Measurements from ENCODE around the gene USP47. TPM values are rescaled to one million over a fixed set of nuclear protein-coding genes. Genes with fewer than 3 reads are reported as not detected.

Gene USP47
- total and polyA plus RNA-seq, 5 experiments from 2014 or later = 38.2 to 77.0 (median 54.3) TPM

DNA sequence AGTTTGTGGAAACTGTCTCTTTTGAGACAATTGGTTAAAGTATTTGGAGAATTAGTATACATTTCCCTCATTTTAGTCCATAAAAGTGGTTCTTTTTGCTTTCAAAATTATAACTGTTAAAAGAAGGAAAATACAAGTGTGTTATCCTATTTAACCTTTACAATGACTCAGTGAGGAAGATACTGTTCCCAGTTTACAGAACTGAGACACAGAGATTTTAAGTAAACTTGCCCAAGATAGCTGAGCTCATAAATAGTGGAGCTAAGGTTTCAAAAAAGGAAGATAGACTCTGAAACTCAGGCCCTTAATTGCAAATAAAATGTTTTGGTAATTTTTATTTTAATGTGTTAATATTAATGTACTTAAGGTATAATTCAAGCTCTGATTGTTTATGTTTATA, 107.7 kb downstream of the USP47 start:
- peaks cover 0 to 2% (median 0%) of the 10 kb centered on the region in 4 donors for H3K4me1 Mint-ChIP-seq
- peak overlapping the region in 3 of 10 donors; percentile 12 to 39 (median 35) for H3K27ac Mint-ChIP-seq
- ATAC-seq = no peak
- POLR2A ChIA-PET = no interaction called here
- DNase-seq = no peak
- no peaks in the 10 kb centered on the region for H3K9me3 Mint-ChIP-seq
- H3K4me3 Mint-ChIP-seq = no peak overlapping the region
- peaks cover 8 to 88% (median 25%) of the 10 kb centered on the region in 3 donors for H3K36me3 Mint-ChIP-seq
- no peaks in the 10 kb centered on the region for H3K27me3 Mint-ChIP-seq

DNA sequence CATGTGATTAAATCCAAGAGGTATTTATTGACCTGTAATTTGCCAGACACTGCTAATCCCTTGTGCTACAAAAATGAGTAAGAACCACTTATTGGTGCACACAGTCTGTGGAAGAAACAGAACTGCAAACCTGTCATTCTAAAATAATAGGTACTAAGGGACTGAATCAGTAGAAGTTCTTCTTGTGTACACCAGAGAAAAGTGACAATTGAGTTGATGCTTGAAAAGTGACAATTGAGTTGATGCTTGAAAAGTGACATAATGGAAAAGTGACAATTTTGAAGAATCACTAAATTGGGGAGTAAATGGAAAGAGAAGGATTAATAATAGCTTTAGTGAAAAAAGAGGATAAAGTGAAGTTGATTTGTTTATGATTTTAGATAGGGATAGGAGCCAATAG, 110.3 kb downstream of the USP47 start:
- POLR2A ChIA-PET = no interaction called here
- DNase-seq (no peak), ATAC-seq (no peak)
- Mint-ChIP-seq H3K4me3 (no peak overlapping the region), H3K27ac (peak overlapping the region in 9 of 10 donors; percentile 0 to 76 (median 50)), H3K9me3 (no peaks in the 10 kb centered on the region), H3K27me3 (no peaks in the 10 kb centered on the region), H3K4me1 (peaks cover 0 to 2% (median 0%) of the 10 kb centered on the region in 4 donors), H3K36me3 (peaks cover 14 to 89% (median 44%) of the 10 kb centered on the region in 3 donors)

DNA sequence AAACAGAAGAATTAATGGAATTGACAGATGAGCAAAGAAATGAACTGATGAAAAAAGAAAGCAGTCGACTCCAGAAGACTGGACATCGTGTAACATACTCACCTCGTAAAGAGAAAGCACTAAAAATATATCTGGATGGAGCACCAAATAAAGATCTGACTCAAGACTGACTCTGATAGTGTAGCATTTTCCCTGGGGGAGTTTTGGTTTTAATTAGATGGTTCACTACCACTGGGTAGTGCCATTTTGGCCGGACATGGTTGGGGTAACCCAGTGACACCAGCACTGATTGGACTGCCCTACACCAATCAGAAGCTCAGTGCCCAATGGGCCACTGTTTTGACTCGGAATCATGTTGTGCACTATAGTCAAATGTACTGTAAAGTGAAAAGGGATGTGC, 114.2 kb downstream of the USP47 start:
- H3K27me3 Mint-ChIP-seq = no peaks in the 10 kb centered on the region
- POLR2A ChIA-PET = no interaction called here
- no peak for ATAC-seq
- peaks cover 14 to 64% (median 36%) of the 10 kb centered on the region in 3 donors for H3K36me3 Mint-ChIP-seq
- no peak for DNase-seq
- no peaks in the 10 kb centered on the region for H3K9me3 Mint-ChIP-seq
- peak overlapping the region in 1 of 10 donors; percentile 1 for H3K27ac Mint-ChIP-seq
- no peak overlapping the region for H3K4me3 Mint-ChIP-seq
- peaks cover 12 to 28% (median 20%) of the 10 kb centered on the region in 4 donors for H3K4me1 Mint-ChIP-seq

DNA sequence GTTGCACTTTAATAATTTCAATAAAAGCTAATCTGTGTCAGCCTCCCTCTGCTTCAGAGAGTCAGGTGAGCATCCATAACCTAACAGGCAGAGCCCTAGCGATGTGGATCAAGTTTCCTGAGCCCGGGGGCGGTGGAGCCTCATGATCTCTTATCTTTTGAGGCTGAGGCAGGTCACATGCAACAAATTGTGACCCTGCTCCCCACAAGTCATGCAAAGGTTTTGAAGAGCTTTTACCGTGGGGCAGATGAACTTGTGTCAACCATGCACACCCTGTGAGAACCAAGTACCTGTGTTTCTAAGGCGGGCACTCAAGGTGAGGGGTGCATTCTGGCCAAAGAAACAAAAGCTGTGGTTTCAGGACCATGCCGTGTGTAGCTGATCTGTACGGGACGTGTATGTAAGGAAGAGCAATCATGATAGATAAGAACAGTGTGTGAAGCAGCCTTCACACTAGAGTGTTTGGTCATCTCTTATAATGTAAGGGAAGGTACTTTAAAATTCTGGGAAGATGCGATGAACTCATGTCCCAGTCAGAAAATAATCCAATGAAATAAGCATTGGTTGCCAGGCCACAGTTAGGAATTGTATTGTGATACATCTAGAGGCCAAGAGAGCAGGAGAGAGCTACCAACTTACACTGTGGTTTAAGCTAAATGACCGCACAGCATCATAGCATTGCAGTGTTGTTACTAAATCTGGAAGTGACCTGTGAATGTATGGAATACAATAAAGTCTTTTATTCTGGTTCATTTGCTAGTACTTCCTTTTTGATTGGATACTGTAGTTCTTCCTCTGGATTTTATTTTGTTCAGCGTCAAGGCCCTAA, 116.8 kb downstream of the USP47 start:
- POLR2A ChIA-PET = no interaction called here
- DNase-seq (no peak), ATAC-seq (no peak)
- H3K4me1 Mint-ChIP-seq = peaks cover 20 to 41% (median 33%) of the 10 kb centered on the region in 4 donors
- no peaks in the 10 kb centered on the region for H3K9me3 Mint-ChIP-seq
- no peak overlapping the region for H3K4me3 Mint-ChIP-seq
- H3K36me3 Mint-ChIP-seq = peaks cover 6 to 38% (median 24%) of the 10 kb centered on the region in 3 donors
- H3K27me3 Mint-ChIP-seq = no peaks in the 10 kb centered on the region
- peak overlapping the region in 5 of 10 donors; percentile 5 to 74 (median 36) for H3K27ac Mint-ChIP-seq

DNA sequence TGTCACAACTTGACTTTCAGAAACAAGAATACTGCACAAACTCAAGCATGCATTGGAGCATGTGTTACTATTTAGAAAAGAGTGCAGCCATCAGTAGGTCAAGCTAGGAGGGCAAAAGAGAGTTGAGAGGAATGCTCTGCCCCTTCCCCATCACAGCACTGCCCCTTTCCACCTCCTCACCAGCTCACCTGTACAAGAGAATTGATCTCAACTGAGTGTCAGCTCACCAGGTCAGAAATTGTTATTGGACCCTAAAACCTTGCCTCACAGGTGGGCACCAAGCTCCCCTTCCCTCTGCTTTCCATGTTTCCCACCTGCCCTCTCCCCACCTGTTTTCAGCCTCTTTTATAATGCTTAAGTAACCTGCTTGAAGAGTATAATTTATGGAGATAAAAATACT, 117.8 kb downstream of the USP47 start:
- Mint-ChIP-seq H3K4me1 (peaks cover 20 to 41% (median 33%) of the 10 kb centered on the region in 4 donors), H3K9me3 (no peaks in the 10 kb centered on the region), H3K27me3 (no peaks in the 10 kb centered on the region), H3K27ac (peak overlapping the region; percentile 14 to 91 (median 58)), H3K4me3 (no peak overlapping the region), H3K36me3 (peaks cover 6 to 30% (median 19%) of the 10 kb centered on the region in 3 donors)
- DNase-seq (no peak), ATAC-seq (no peak)
- POLR2A ChIA-PET = no interaction called here

DNA sequence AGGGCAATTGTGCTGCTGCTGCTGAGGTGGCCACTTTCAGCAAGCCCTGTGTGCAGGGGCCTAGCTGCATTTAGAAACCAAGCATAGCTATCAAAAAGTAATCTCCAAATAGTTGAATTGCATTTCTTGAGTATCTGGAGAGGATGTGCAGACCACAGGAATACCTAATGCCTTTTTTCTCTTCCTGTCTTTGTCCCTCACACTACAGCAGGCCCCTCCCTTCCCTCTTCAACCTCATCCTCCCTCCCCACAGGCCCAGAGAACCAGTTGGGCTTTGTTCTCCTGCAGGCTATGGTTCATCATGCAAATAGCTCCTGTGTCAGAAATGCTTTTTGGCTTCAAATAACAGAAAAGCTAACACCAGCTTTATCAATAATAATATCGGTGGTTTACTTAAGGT, 118.9 kb downstream of the USP47 start:
- DNase-seq = peak in 4 of 10 donors; percentile 23 to 46 (median 40)
- POLR2A ChIA-PET = no interaction called here
- Mint-ChIP-seq H3K36me3 (peaks cover 6 to 19% (median 12%) of the 10 kb centered on the region in 3 donors), H3K9me3 (no peaks in the 10 kb centered on the region), H3K4me1 (peaks cover 20 to 41% (median 33%) of the 10 kb centered on the region in 4 donors), H3K27me3 (no peaks in the 10 kb centered on the region), H3K27ac (peak overlapping the region; percentile 14 to 92 (median 75)), H3K4me3 (peak overlapping the region; percentile 20 to 74 (median 51))
- peak; percentile 87 to 94 for ATAC-seq

DNA sequence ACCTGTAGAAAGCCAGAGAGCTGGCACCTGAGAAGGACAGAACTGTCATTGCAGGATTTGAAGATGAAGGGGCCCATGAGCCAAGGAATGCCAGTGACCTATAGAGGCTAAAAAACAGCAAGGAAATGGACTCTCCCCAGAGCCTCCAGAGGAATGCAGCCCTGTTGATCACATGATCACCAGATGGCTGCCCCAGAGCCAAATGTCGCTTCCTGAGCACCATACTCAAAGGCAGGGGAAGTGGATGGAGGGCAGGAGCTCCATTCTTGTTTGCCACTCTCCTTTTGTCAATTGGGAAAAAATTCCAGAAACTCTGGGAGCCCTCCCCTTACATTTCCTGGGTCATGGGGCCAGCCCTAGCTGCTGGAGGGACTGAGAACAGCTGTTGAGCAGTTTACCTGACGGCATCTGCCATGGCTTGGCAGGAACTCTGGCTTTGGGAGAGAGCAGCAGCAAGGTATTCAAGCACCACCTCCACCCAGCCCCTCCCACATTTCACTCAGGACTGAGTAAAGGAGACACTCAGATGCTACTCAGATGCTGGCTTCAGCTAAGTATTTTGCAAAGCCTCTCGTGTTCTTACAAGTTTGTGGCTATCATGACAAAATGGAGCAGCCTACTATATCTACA, 119.7 kb downstream of the USP47 start:
- DNase-seq = no peak
- H3K36me3 Mint-ChIP-seq = peaks cover 0 to 11% (median 5%) of the 10 kb centered on the region in 3 donors
- no peaks in the 10 kb centered on the region for H3K9me3 Mint-ChIP-seq
- ATAC-seq = no peak
- peaks cover 22 to 43% (median 33%) of the 10 kb centered on the region in 4 donors for H3K4me1 Mint-ChIP-seq
- peaks cover 0 to 4% (median 0%) of the 10 kb centered on the region in 5 donors for H3K27me3 Mint-ChIP-seq
- POLR2A ChIA-PET = no interaction called here
- peak overlapping the region in 3 of 10 donors; percentile 48 to 65 (median 63) for H3K4me3 Mint-ChIP-seq
- peak overlapping the region in 6 of 10 donors; percentile 20 to 92 (median 74) for H3K27ac Mint-ChIP-seq

DNA sequence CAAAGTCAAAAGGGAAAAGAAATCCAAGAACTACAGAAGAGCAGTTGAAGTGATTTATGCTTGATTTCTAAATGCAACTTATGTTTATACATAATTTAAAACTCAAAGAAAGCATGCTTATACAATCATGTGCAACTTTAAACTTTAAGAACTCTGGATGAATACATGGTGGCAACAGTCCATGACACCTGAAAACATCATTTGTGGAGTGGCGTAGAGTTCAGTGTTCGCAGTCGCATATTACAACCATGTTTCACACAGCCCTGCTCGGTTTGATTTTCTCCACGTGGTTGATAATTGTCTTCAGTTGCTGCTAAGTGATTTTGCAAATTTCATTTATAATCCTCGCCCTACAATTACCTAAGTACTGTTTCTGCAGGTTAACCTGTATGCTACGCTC, 121.3 kb downstream of the USP47 start:
- POLR2A ChIA-PET = no interaction called here
- Mint-ChIP-seq H3K4me1 (peaks cover 24 to 49% (median 33%) of the 10 kb centered on the region in 4 donors), H3K4me3 (no peak overlapping the region), H3K36me3 (peaks cover 0 to 5% (median 0%) of the 10 kb centered on the region in 3 donors), H3K27me3 (peaks cover 0 to 4% (median 0%) of the 10 kb centered on the region in 5 donors), H3K9me3 (no peaks in the 10 kb centered on the region), H3K27ac (no peak overlapping the region)
- ATAC-seq (no peak), DNase-seq (no peak)

DNA sequence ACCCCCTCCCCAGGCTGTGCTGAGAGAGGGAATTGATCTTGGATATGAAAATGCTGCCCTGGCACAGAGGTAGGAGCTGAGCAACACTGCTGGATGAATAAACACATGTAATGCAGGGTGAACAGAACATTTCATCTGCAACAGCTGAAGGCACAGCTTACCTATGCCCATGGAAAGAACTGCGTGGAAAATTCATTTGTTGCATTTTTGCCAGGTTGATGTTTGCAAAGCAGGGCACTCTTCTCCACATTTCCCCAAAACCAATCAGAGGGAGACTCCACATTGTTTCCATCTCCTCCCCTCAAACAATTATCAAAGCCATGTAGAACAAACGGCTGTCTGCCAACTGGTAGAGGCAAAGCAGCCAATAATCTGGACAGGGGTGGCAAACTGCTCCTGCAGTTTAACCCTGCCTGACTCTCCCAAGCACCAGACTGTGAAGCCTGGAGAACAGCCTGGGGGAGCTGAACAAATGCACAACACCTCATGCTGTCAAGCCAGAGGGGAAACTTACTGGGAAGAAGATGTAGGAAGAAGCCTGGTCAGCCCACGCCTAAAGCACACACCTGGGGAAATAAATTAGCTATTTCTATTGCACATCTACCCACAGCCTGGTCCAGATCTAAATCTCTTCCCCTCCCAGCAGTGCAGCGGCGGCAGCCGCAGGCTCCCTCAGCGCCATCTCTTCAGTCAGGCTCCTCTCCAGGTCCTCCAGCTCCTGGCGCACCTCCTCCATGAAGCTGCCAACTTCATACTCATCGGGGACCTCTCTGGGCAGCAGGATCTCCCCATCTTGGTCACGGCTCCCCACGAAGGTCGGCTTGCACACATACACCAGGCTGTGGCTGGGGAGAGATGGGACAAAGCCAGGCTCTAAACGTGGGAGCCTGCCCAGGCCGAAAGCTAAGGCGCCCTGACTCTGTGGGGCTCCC, 122.3 kb downstream of the USP47 start:
- POLR2A ChIA-PET = no interaction called here

DNA sequence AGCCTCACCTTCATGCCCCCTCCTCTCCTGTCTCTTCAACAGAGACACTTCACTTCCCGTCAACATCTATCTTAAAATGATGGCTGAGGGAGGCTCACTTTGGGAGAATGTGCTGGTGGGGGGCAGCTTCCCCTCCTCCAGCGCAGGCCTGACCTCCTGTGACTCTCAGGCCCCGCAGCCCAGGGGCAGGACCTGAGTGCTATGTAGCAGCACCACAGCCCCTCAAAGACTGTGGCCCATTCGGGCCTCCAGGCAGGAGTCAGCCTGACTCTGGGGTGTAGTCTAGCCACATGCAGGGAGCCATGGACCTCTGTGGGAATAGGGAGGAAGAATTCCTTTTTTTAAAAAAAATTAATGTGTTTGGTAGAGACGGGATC, 123.0 kb downstream of the USP47 start:
- Mint-ChIP-seq H3K4me1 (peaks cover 24 to 35% (median 25%) of the 10 kb centered on the region in 4 donors), H3K27ac (peak overlapping the region in 1 of 10 donors; percentile 33), H3K4me3 (no peak overlapping the region), H3K9me3 (no peaks in the 10 kb centered on the region), H3K27me3 (peaks cover 0 to 4% (median 0%) of the 10 kb centered on the region in 5 donors), H3K36me3 (no peaks in the 10 kb centered on the region)
- POLR2A ChIA-PET = no interaction called here
- no peak for ATAC-seq
- no peak for DNase-seq

More for the DNA sequence above, 122.3 kb downstream of the USP47 start:
- H3K4me1 Mint-ChIP-seq = peaks cover 24 to 42% (median 31%) of the 10 kb centered on the region in 4 donors
- ATAC-seq (no peak), DNase-seq (no peak)
- peak overlapping the region in 1 of 10 donors; percentile 43 for H3K27ac Mint-ChIP-seq
- no peaks in the 10 kb centered on the region for H3K36me3 Mint-ChIP-seq
- no peaks in the 10 kb centered on the region for H3K9me3 Mint-ChIP-seq
- H3K4me3 Mint-ChIP-seq = no peak overlapping the region
- H3K27me3 Mint-ChIP-seq = peaks cover 0 to 4% (median 0%) of the 10 kb centered on the region in 5 donors

DNA sequence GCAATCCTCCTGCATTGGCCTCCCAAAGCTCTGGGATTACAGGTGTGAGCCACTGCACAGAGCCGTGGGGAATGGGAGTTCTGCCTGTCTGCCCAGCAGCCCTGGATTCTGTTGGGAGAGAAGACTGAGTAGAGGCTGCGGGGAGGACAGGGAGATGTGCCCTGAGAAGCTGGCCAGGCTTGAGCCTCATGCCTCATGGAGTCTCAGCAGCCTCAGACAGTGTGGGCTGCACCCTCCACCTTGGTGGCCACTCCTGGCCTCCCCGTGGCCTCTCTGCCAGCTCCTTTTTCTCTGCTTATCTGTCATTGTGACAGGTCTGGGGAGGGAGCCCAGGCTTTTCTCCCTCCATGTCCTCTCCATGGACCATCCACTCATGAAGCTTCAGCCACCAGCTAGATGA, 123.4 kb downstream of the USP47 start:
- H3K27me3 Mint-ChIP-seq = peaks cover 0 to 4% (median 0%) of the 10 kb centered on the region in 5 donors
- H3K4me3 Mint-ChIP-seq = no peak overlapping the region
- no peak for DNase-seq
- peaks cover 20 to 31% (median 21%) of the 10 kb centered on the region in 4 donors for H3K4me1 Mint-ChIP-seq
- no peaks in the 10 kb centered on the region for H3K9me3 Mint-ChIP-seq
- no peak for ATAC-seq
- POLR2A ChIA-PET = no interaction called here
- no peaks in the 10 kb centered on the region for H3K36me3 Mint-ChIP-seq
- peak overlapping the region in 1 of 10 donors; percentile 41 for H3K27ac Mint-ChIP-seq

DNA sequence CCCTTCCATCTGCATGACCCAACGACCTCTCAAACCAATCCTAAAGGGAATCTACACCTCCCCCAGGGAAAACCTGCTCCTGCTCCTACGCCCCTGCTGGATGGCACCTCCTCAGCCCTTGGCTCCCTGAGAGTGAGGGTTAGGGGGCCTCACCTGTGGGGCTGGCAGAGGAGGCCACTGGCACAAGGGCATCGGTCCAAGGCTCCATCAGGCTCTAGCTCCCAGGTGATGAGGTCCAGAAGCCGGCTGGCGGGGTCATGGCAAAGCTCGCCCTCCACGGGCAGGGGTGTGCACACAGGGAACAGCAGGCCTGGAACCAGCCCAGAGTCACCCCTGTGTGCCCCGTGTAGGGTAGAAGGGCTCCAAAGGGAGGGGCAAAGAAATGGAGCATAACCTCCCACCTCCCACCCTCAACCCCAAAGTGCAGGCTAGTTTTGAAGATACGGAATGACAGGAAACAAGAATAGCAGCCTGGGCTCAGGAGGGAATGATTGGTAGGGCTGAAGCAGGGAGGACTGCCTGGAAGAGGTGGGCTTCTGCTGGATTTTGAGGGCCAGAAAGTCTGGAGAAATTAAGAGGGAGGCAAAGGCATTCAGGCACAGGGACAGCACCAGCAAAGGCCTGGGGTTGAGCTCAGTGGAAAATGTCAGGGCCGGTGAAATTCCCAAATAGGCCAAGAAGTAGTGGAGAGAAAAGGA, 124.0 kb downstream of the USP47 start:
- POLR2A ChIA-PET = interaction anchor here (0.5 kb wide), 1 partner anchor 80 kb away, joined by 3 read pairs; no protein-coding TSS in a partner anchor
- DNase-seq (no peak), ATAC-seq (no peak)
- Mint-ChIP-seq H3K36me3 (no peaks in the 10 kb centered on the region), H3K4me1 (peaks cover 14 to 25% (median 15%) of the 10 kb centered on the region in 4 donors), H3K27me3 (peaks cover 0 to 4% (median 0%) of the 10 kb centered on the region in 5 donors), H3K27ac (peak overlapping the region in 3 of 10 donors; percentile 19 to 41 (median 29)), H3K4me3 (no peak overlapping the region), H3K9me3 (no peaks in the 10 kb centered on the region)

Measured in naive thymus-derived CD8-positive, alpha-beta T cell (primary cell).